ENCODE measurements around the gene ACOX1. TPM values are rescaled to one million over a fixed set of nuclear protein-coding genes. Genes with fewer than 3 reads are reported as not detected.

ACOX1 gene
- total RNA-seq, 2 experiments from 2014 or later = 14.5 to 17.9 TPM

DNA sequence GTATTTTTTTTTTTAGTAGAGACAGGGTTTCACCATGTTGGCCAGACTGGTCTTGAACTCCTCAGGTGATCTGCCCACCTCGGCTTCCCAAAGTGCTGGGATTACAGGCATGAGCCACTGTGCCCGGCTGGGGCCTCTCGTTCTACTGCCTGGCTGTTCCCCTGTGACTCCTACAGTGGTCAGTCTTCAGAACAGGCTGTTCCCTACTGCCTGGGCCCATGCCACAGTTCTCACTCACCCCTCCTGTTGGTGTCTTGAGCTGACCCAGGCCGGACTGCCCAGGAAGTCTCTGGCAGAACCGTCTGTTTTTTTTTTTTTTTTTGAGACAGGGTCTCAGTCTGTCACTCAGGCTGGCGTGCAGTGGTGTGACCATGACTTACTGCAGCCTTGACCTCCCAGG is 24.9 kb upstream of the ACOX1 start:
- Histone ChIP-seq H3K27ac (ENCODE audit: low read depth in 1 of 2, low read length in 2 of 2) (no peak overlapping the region), H3K4me1 (ENCODE audit: insufficient read depth, low read length) (no peaks in the 10 kb centered on the region), H3K36me3 (ENCODE audit: insufficient read depth, low read length) (peaks cover 8% of the 10 kb centered on the region), H3K27me3 (ENCODE audit: control insufficient read depth in 1 of 2, insufficient read depth in 2 of 2, low read length in 2 of 2) (no peaks in the 10 kb centered on the region), H3K4me3 (ENCODE audit: low read length) (no peak overlapping the region), H3K9me3 (ENCODE audit: control insufficient read depth in 1 of 2, insufficient read depth in 1 of 2, low read length in 2 of 2) (no peaks in the 10 kb centered on the region)
- H3K9me3 Mint-ChIP-seq = no peaks in the 10 kb centered on the region
- ChIA-PET POLR2A (no interaction called here), CTCF (interaction anchor here (1.5 to 2.9 kb wide), 2 partner anchors 10 to 98 kb away, joined by 6 to 13 read pairs; no protein-coding TSS in a partner anchor)
- ATAC-seq (ENCODE audit: poor library complexity) = no peak
- H3K27me3 Mint-ChIP-seq = no peaks in the 10 kb centered on the region
- DNase-seq = peak in 1 of 14 experiments; percentile 8
- H3K27ac Mint-ChIP-seq = no peak overlapping the region
- H3K4me3 Mint-ChIP-seq = no peak overlapping the region
- TF ChIP-seq, protein P1, sequence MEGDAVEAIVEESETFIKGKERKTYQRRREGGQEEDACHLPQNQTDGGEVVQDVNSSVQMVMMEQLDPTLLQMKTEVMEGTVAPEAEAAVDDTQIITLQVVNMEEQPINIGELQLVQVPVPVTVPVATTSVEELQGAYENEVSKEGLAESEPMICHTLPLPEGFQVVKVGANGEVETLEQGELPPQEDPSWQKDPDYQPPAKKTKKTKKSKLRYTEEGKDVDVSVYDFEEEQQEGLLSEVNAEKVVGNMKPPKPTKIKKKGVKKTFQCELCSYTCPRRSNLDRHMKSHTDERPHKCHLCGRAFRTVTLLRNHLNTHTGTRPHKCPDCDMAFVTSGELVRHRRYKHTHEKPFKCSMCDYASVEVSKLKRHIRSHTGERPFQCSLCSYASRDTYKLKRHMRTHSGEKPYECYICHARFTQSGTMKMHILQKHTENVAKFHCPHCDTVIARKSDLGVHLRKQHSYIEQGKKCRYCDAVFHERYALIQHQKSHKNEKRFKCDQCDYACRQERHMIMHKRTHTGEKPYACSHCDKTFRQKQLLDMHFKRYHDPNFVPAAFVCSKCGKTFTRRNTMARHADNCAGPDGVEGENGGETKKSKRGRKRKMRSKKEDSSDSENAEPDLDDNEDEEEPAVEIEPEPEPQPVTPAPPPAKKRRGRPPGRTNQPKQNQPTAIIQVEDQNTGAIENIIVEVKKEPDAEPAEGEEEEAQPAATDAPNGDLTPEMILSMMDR (IDR thresholded peaks at IDR 0.05) = no peak
- intact Hi-C loops (cut with DNase I, micrococcal nuclease) = no loop called here
- peaks cover 4% of the 10 kb centered on the region for H3K36me3 Mint-ChIP-seq (ENCODE audit: low read depth)
- H3K4me1 Mint-ChIP-seq (ENCODE audit: low read depth) = no peaks in the 10 kb centered on the region

DNA sequence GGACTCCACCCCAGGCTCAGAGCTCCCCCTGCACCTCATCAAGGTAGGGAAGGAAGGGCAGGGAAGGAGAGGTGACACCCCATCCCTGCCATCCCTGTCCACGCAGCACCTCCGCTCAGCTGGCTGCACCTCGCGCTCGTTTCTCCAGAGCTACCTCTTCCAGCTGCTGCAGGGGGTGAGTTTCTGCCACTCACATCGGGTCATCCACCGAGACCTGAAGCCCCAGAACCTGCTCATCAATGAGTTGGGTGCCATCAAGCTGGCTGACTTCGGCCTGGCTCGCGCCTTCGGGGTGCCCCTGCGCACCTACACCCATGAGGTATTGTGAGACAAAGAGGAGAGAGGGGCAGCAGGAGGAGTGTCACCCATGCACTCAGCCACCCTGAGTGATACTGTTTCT is 23.1 kb upstream of the ACOX1 start:
- Mint-ChIP-seq H3K9me3 (no peaks in the 10 kb centered on the region), H3K27ac (no peak overlapping the region), H3K27me3 (no peaks in the 10 kb centered on the region), H3K4me1 (ENCODE audit: low read depth) (peaks cover 7% of the 10 kb centered on the region), H3K36me3 (ENCODE audit: low read depth) (peaks cover 9% of the 10 kb centered on the region), H3K4me3 (no peak overlapping the region)
- DNase-seq (no peak), ATAC-seq (ENCODE audit: poor library complexity) (no peak)
- no peak overlapping the region for H3K4me3 ChIP-seq (ENCODE audit: low read length)
- no peak overlapping the region for H3K27ac ChIP-seq (ENCODE audit: low read depth in 1 of 2, low read length in 2 of 2)
- TF ChIP-seq, protein P1 (IDR thresholded peaks at IDR 0.05) = no peak
- peaks cover 8% of the 10 kb centered on the region for H3K36me3 ChIP-seq (ENCODE audit: insufficient read depth, low read length)
- H3K9me3 ChIP-seq (ENCODE audit: control insufficient read depth in 1 of 2, insufficient read depth in 1 of 2, low read length in 2 of 2) = no peaks in the 10 kb centered on the region
- POLR2A ChIA-PET = no interaction called here
- H3K4me1 ChIP-seq (ENCODE audit: insufficient read depth, low read length) = peaks cover 6% of the 10 kb centered on the region
- CTCF ChIA-PET = no interaction called here
- H3K27me3 ChIP-seq (ENCODE audit: control insufficient read depth in 1 of 2, insufficient read depth in 2 of 2, low read length in 2 of 2) = no peaks in the 10 kb centered on the region
- intact Hi-C loops (cut with DNase I, micrococcal nuclease) = no loop called here

DNA sequence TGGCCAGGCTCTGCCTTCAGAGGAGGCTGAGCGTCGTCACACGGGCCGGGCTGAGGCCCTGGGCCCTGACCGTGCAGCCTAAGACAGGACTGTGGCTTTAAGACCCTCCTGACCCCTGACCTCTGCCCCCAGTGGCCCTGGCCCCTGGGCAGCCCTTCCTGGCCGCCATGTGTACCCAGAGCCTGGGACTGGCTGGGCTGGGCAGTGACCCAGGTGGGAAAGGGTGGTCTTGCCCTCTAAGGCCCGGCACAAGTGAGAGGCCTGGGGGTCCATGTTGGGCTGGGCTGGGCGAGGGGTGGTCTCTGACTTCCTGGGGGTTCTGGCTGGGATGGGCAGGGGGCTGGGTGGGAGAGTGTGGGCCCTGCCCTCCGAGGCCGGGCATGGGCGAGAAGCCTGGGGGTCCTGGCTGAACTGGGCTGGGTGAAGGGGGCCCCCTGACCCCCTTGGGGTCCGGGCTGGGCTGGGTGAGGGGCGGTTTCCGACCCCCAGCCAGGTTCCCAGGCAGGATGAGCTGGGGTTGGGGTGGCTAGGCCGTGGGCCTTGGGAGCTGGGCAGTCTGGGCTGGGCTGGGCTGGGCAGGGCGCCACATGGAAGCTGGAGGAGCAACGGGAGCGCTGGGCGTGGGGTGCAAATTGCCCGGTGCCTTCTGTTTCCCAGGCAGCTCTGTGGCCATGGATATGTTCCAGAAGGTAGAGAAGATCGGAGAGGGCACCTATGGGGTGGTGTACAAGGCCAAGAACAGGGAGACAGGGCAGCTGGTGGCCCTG is 22.0 kb upstream of the ACOX1 start, which contains the start of gene CDK3:
Gene CDK3, plus strand, starts transcription at position 101 of the 767 bp plus-strand sequence. Its CDS starts 571 bp downstream, at position 672.
- Mint-ChIP-seq H3K9me3 (no peaks in the 10 kb centered on the region), H3K27ac (no peak within 1 kb of the TSS), H3K36me3 (ENCODE audit: low read depth) (peaks cover 11% of the 10 kb centered on the region), H3K4me3 (no peak within 1 kb of the TSS), H3K27me3 (no peaks in the 10 kb centered on the region), H3K4me1 (ENCODE audit: low read depth) (peaks cover 14% of the 10 kb centered on the region)
- Histone ChIP-seq H3K9me3 (ENCODE audit: control insufficient read depth in 1 of 2, insufficient read depth in 1 of 2, low read length in 2 of 2) (no peaks in the 10 kb centered on the region), H3K27ac (ENCODE audit: low read depth in 1 of 2, low read length in 2 of 2) (no peak within 1 kb of the TSS), H3K27me3 (ENCODE audit: control insufficient read depth in 1 of 2, insufficient read depth in 2 of 2, low read length in 2 of 2) (no peaks in the 10 kb centered on the region), H3K4me3 (ENCODE audit: low read length) (no peak within 1 kb of the TSS), H3K4me1 (ENCODE audit: insufficient read depth, low read length) (peaks cover 13% of the 10 kb centered on the region), H3K36me3 (ENCODE audit: insufficient read depth, low read length) (peaks cover 8% of the 10 kb centered on the region)
- intact Hi-C loops (cut with DNase I, micrococcal nuclease) = no loop called here
- no peak for DNase-seq
- TF ChIP-seq, protein P1 (IDR thresholded peaks at IDR 0.05) = no peak
- no peak for ATAC-seq (ENCODE audit: poor library complexity)
- POLR2A ChIA-PET = interaction anchor here (1.5 kb wide), 1 partner anchor 95 kb away, joined by 4 read pairs; no protein-coding TSS in a partner anchor
- CTCF ChIA-PET = interaction anchor here (0.6 to 1.6 kb wide), 10 partner anchors 8 to 147 kb away, joined by 3 to 7 read pairs (median 3); no protein-coding TSS in a partner anchor

Measured in CD4-positive, alpha-beta T cell (primary cell).